Activated effector memory CD4-positive, alpha-beta T cell treated with Interleukin-2 at 50 U/mL for 16 hours (primary cell): ENCODE measurements around the gene BTBD6.
"Not testable (repeated sequence)": the region's sequence is repeated elsewhere in the genome, so short reads cannot be mapped to it uniquely, and the experiment has no call there.

ENCODE experiments used
- DNase-seq: peaks from one replicate; pipeline ENCODE4 v3.0.0-alpha.2; 2020

The BTBD6 gene

GRCh38 chr14:105273062-105273461 lies 24.7 kb downstream of the BTBD6 start:
- DNase-seq = no peak

GRCh38 chr14:105274637-105275036 lies 26.3 kb downstream of the BTBD6 start:
- DNase-seq = no peak

DNA sequence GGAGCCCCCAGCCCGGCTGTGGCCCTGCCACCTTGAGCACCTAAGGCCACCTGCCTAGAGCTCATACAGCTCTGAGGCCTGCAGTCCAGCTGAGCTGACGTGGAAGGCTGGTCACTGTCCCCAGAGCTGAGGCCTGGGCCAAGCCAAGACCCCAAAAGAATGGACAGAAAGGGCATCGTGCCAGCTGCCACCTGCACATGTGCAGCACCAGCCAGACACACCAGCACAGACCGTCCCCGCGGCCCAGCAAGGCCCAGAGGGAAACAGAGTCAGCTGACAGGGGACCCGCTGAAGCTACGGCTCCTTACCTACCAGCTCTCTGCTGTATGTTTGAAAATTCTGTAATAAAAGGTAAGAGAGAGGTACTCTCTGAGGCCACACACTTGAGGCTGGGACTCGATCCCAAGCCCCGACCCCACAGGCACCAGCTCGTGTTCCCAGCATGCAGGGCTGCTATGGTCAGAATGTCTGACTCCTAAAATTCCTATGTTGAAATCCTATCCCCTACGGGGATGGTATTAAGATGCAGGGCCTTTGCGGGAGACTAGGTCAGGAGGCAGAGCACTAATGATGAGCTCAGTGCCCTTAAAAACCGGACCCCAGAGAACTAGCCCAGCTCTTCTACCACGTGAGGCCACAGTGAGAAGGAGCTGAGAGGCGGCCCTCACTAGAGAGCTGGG lies 27.1 kb downstream of the BTBD6 start:
- no peak for DNase-seq

DNA sequence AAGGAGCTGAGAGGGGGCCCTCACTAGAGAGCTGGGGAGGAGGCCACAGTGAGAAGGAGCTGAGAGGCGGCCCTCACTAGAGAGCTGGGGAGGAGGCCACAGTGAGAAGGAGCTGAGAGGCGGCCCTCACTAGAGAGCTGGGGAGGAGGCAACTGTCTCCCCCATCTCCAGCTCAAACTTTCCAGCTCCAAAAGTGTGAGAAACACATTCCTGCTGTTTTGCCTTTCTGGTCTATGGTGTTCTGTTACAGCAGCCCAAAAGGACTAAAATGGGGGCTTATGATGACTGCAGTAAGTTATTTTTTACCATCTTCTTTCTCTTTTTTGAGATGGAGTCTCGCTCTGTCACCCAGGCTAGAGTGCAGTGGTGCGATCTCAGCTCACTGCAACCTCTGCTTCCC lies 29.1 kb downstream of the BTBD6 start:
- not testable (repeated sequence) for DNase-seq

DNA sequence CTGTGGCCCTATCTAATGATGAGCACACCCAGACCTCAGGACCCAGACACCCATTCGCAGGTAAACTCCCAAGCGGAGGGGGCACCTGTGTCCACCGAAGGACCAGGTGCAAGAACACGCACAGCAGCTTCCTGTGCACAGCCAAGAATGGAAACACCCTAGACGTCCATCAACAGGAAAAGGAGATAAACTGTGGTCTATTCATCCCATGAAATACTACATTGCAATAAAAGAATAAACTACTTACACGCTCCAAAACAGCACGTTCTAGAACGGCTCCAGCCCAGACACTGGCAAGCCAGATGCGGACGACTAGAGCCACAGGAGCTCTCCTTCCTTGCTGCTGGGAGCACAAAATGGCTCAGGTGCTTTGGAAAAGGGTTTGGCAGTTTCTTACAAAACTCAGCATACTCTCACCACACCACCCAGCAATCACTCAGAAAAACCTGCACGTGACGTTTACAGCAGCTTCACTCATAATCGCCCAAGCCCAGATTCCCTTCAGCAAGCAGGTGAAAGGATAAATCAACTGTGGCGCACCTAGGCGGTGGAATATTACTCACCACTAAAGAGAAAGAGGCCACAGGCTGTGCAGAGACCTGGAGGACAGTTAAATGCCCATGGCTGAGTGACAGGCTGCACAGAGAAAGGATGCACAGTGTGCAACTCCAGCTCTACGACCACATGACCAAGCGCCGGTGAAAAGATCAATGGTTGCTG lies 31.5 kb downstream of the BTBD6 start:
- DNase-seq = no peak

- no peak for DNase-seq
Observed at GRCh38 chr14:105280525-105280924, 32.2 kb downstream of the BTBD6 start.

DNA sequence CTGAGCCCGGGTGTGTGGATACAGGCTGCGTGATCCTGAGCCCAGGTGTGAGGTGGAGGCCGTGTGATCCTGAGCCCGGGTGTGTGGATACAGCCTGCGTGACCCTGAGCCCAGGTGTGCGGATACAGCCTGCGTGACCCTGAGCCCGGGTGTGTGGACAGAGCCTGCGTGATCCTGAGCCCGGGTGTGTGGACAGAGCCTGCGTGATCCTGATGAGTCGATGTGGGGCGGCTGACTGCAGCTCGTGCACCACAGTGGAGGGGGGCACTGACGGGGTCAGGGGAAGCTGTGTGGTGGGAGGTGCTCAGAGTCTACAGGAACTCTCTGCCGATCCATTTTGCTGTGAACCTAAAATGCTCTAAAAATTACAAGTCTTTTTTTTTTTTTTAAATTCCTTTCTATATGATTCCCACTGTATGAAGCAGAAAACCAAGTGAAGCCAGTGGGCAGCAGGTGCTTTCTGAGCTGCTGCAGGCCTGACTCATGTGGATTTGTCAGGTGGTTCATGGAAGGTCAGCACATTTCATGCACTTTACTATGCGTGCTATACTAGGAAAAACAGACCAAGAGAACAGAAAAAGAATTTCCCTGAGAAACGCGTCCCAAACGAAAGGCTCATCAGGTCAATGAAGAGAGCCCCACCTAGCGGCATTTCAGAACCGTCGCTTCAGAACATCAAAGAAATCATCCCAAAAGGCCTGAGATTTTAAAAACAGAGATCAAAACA lies 33.2 kb downstream of the BTBD6 start:
- DNase-seq = no peak

DNA sequence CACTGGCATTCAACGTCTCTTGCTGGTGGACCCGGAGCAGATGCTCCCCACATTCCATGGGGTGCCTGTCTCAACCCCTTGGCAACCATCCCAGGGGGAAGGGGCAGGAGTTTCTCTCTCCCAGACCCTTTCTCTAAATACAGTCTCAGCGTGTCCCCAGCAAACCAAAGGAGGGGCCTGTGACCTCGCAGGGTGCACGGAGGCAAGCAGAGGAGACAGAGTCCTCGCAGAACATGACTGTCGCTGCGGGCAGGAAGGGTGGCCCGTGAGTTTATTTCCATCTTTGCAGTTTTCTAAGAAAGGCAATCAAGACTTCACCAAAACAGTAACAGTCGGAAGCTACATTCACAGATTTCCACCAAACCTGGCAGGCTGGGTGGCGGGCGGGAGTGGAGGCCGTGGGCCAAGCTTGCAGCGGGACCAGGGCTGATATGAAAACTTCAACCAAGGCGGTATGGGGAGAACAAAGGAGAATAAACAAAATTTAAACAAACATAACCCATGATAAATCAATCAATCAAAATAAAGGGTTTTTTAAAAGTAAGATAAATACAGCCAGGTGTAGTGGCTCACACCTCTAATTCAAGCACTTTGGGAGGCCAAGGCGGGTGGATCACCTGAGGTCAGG lies 33.9 kb downstream of the BTBD6 start:
- DNase-seq = no peak

GRCh38 chr14:105283028-105283427 lies 34.7 kb downstream of the BTBD6 start:
- no peak for DNase-seq

GRCh38 chr14:105283899-105284298 lies 35.6 kb downstream of the BTBD6 start:
- no peak for DNase-seq

- DNase-seq = no peak
Observed at GRCh38 chr14:105285174-105285573, 36.8 kb downstream of the BTBD6 start.

GRCh38 chr14:105286759-105287144 lies 38.4 kb downstream of the BTBD6 start:
- no peak for DNase-seq

- DNase-seq = no peak
Observed at GRCh38 chr14:105287249-105288102, 39.1 kb downstream of the BTBD6 start.

GRCh38 chr14:105288936-105289335 lies 40.6 kb downstream of the BTBD6 start:
- not testable (repeated sequence) for DNase-seq

- no peak for DNase-seq
Observed at GRCh38 chr14:105290621-105291346, 42.5 kb downstream of the BTBD6 start.

DNA sequence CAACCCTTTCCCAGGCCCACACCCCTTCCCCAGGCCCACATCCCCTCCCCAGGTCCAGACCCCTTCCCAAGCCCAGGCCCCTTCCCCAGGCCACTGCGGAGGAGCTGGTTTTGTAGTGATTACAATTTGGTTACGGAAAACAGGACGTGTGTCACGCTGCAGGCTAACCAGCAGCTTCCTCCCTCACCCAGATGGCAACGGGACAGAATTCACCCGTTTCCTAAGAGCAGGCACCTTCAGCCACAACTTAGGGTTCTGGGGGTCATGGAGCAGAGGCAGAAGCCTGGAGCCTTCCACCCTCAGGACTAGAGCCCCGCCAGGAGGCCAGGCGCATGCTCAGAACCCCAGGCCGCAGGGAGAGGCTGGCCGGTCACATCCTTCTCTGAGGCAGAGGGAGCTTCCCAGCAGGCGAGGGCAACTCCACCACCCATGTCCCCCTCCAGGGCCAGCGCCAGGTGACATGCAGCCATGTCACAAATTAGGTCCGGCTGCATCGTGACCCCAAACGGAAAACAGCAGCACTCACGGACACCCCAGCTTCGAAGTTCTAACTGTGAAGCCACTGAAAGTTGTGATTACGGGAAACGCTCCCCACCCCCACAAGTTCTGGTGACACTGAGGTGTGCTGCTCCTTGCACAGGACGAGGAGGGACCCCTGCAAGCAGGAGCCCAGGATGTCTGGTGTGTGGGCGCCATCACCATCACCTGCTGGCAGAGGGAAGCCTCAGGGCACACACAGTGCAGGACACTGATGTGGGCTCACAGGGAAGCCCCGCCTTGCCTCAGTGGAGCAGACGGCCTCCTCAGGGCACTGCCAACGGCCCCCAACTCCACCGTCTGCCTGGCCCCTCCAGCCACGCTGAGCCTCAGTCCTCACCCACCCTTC lies 44.7 kb downstream of the BTBD6 start:
- DNase-seq = no peak

DNA sequence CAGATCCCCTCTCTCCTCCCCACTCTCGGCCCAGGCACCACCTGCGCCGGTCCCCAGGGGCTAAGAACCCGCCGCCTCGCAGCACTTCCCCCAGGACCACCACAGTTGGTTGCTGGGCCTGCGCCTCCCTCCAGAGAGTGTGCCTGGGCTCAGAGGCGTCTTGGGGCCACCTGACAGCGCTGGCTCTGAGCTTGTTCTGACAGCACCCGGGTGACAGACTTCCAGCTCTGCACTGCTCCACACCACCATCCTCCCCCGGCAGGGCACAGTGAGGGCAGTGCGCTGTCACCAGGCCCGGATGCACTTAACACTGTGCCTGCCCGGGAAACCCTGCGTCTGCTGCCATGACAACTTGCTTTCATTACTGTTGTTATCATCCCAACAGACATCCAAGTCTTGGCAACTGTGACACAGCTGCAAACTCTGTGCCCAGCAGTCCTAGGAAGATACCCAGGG lies 45.8 kb downstream of the BTBD6 start:
- DNase-seq = peak; percentile 31

DNA sequence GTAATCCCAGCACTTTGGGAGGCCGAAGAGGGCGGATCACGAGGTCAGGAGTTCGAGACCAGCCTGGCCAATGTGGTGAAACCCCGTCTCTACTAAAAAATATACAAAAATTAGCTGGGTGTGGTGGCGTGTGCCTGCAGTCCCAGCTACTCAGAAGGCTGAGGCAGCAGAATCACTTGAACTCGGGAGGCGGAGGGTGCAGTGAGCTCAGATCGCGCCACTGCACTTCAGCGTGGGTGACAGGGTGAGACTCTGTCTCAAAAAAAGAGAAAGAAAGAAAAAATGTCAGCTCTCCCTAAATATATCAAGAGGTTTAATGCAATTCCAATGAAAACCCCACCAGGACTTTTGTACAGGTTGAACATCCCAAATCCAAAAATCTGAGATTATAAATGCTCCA lies 49.0 kb downstream of the BTBD6 start:
- not testable (repeated sequence) for DNase-seq

GRCh38 chr14:105299654-105300541 lies 51.6 kb downstream of the BTBD6 start:
- peak; percentile 12 for DNase-seq
